K562 (cell line): Measurements from ENCODE around the gene SPINK4. TPM values are rescaled to one million over a fixed set of nuclear protein-coding genes. Genes with fewer than 3 reads are reported as not detected.

Experiments
- CEBPG ChIP-seq, 3 experiments: fragments of 200-800 bp in 1 of 3; sonication (Bioruptor generic) in 1 of 3; sonication (generic) in 1 of 3; formaldehyde crosslinking in 1 of 3; IDR thresholded peaks in 2 of 3; conservative IDR thresholded peaks in 1 of 3; 2 replicates each; pipeline versions ENCODE4 v1.6.1 to v1.8.0; 2016 to 2022; ENCODE audit warnings: missing compliant biosample characterization in 2 of 3, missing genetic modification characterization in 2 of 3, mild to moderate bottlenecking in 1 of 3, missing genetic modification reagents in 1 of 3
- CXXC5 ChIP-seq: fragments of 250-450 bp; sonication (Bioruptor Pico); IDR thresholded peaks from 2 replicates; pipeline ENCODE4 v1.8.0; 2022; ENCODE audit warnings: inconsistent platforms, mild to moderate bottlenecking, moderate library complexity
- MGA ChIP-seq: fragments of 450-650 bp; IDR thresholded peaks from 2 replicates; pipeline ENCODE4 v1.6.1; 2016; ENCODE audit warnings: mild to moderate bottlenecking, moderate library complexity
- PHB ChIP-seq: fragments of 250-450 bp; sonication (Bioruptor Pico); IDR thresholded peaks from 2 replicates; pipeline ENCODE4 v1.5.0; 2021
- SRSF7 ChIP-seq: fragments of 200-400 bp; formaldehyde crosslinking; optimal IDR thresholded peaks from 2 replicates; pipeline ENCODE3; 2017; ENCODE audit warnings: mild to moderate bottlenecking, low read depth, low read length
- USF1 ChIP-seq: sonication (generic); formaldehyde crosslinking; IDR thresholded peaks from 2 replicates; pipeline ENCODE4 v1.9.0; 2022; ENCODE audit warnings: mild to moderate bottlenecking, missing genetic modification reagents
- USF2 ChIP-seq: sonication (generic); formaldehyde crosslinking; IDR thresholded peaks from 2 replicates; pipeline ENCODE4 v1.5.0; 2020; ENCODE audit warnings: missing genetic modification reagents
- ZNF217 ChIP-seq: sonication (generic); formaldehyde crosslinking; IDR thresholded peaks from 2 replicates; pipeline ENCODE4 v1.8.0; 2022; ENCODE audit warnings: mild to moderate bottlenecking, missing genetic modification reagents
- ZNF384 ChIP-seq: IDR thresholded peaks from 2 replicates; pipeline ENCODE4 v1.6.1; 2012; ENCODE audit warnings: low read depth, low read length, improper control_type of control experiment
- ZNF639 ChIP-seq, 2 experiments: fragments of 200-800 bp in 1 of 2; sonication (Bioruptor generic) in 1 of 2; sonication (generic) in 1 of 2; formaldehyde crosslinking in 1 of 2; IDR thresholded peaks in 1 of 2; conservative IDR thresholded peaks in 1 of 2; 2 replicates each; pipeline versions ENCODE4 v1.5.0 to v1.6.1; 2016 to 2020; ENCODE audit warnings: missing compliant biosample characterization in 1 of 2, missing genetic modification characterization in 1 of 2, missing genetic modification reagents in 1 of 2
- polyA plus RNA-seq, 8 experiments: library from polyadenylated mRNA; depleted of rRNA in 4 of 8; stranded (reverse) in 5 of 8; unstranded in 3 of 8; fragments of >200 nt; fragmentation: Nextera tagmentation in 2 of 8; fragmentation: Illumina TruSeq in 1 of 8; extraction: Ambion mirVana in 2 of 8; extraction: Trizol in 1 of 8; gene quantifications; 2 replicates each; pipeline versions ENCODE4 v1.2.1 to v1.2.3, GENCODE V29; 2011 to 2014; ENCODE audit warnings: inconsistent platforms in 1 of 8, missing spikeins in 1 of 8
- total RNA-seq, 7 experiments: library from RNA; depleted of rRNA in 6 of 7; stranded (reverse); fragments of >200 nt in 6 of 7; fragmentation: Illumina TruSeq in 2 of 7; extraction: Trizol in 2 of 7; gene quantifications; 2 replicates each; pipeline versions ENCODE4 v1.2.1 to v1.2.3, GENCODE V29; 2011 to 2021; ENCODE audit warnings: low replicate concordance in 1 of 7

Gene SPINK4
- total and polyA plus RNA-seq, 9 of the 15 experiments (the other 6 are each of a cell fraction or from before 2014, with no cell fraction given): 0.74 to 5.5 (median 2.1) TPM; not detected in 2

GRCh38 chr9:33264003-33264472, 24.1 kb downstream of the SPINK4 start (continued):
- TF ChIP-seq ZNF639 (CRISPR knock-in tag; conservative IDR thresholded peaks at IDR 0.05 in 1 of 2, IDR thresholded peaks at IDR 0.05 in 1 of 2) (0 out of 4 replicates have a peak, but pooled peaks of 1 of the 2 experiments have one; percentile 24), ZNF217 (CRISPR knock-in tag) (no peak), CXXC5 (CRISPR knock-in tag) (no peak), PHB (CRISPR knock-in tag) (no peak), MGA (no peak), USF1 (peak; percentile 84), ZNF384 (no peak), USF2 (peak; percentile 67), SRSF7 (no peak), CEBPG (CRISPR knock-in tag; IDR thresholded peaks at IDR 0.05) (no peak), CEBPG (tag; conservative IDR thresholded peaks at IDR 0.05 in 1 of 2, IDR thresholded peaks at IDR 0.05 in 1 of 2) (no peak)
